ENCODE measurements around the gene DEAF1. TPM values are rescaled to one million over a fixed set of nuclear protein-coding genes. Genes with fewer than 3 reads are reported as not detected.

Gene DEAF1
- total and polyA plus RNA-seq, 7 donors, result 12.5 to 30.0 (median 18.1) TPM

GRCh38 chr11:612201-612960 lies 82.6 kb downstream of the DEAF1 start:
- Histone ChIP-seq H3K9me3 (no peaks in the 10 kb centered on the region), H3K27ac (peak overlapping the region; percentile 93), H3K36me3 (ENCODE audit: insufficient read depth in 1 of 2, low read depth in 1 of 2) (peaks cover 8 to 66% of the 10 kb centered on the region in 2 donors), H3K27me3 (ENCODE audit: insufficient read depth in 3 of 3, low read length in 2 of 3) (no peaks in the 10 kb centered on the region), H3K4me1 (peaks cover 39% of the 10 kb centered on the region), H3K4me3 (peak overlapping the region; percentile 34)
- ATAC-seq (peak; percentile 68 to 73 (median 70)), DNase-seq (peak; percentile 78 to 92)
- peak; percentile 43 for TF ChIP-seq CTCF (IDR thresholded peaks at IDR 0.05)
- intact Hi-C loops (cut with DNase I), result no loop called here
- WGBS, 3 donors, result 34 to 42% (median 34%) methylated on average over 25 to 27 of the region's 27 CpGs

- Histone ChIP-seq H3K4me3 (no peak overlapping the region), H3K9me3 (no peaks in the 10 kb centered on the region), H3K36me3 (ENCODE audit: insufficient read depth in 1 of 2, low read depth in 1 of 2) (peaks cover 9 to 77% of the 10 kb centered on the region in 2 donors), H3K27me3 (ENCODE audit: insufficient read depth in 3 of 3, low read length in 2 of 3) (no peaks in the 10 kb centered on the region), H3K27ac (peak overlapping the region; percentile 93), H3K4me1 (peaks cover 34% of the 10 kb centered on the region)
- no peak for DNase-seq
- no peak for ATAC-seq
- intact Hi-C loops (cut with DNase I), result loop anchor here in 1 of 2 donors (2.0 kb wide), 1 partner anchor 34 kb away; the partner anchor contains the start of gene PHRF1
- 83 to 89% (median 88%) methylated on average over 39 to 49 of the region's 49 CpGs for WGBS, 3 donors
- no peak for TF ChIP-seq CTCF (IDR thresholded peaks at IDR 0.05)
These were observed 83.7 kb downstream of the DEAF1 start for GRCh38 chr11:611001-611996.

- H3K36me3 ChIP-seq (ENCODE audit: insufficient read depth in 1 of 2, low read depth in 1 of 2), result peaks cover 13 to 87% of the 10 kb centered on the region in 2 donors
- H3K27ac ChIP-seq, result no peak overlapping the region
- TF ChIP-seq CTCF (IDR thresholded peaks at IDR 0.05), result no peak
- peaks cover 34% of the 10 kb centered on the region for H3K4me1 ChIP-seq
- no peak overlapping the region for H3K4me3 ChIP-seq
- 92 to 96% (median 93%) methylated on average over 17 to 18 of the region's 18 CpGs for WGBS, 3 donors
- DNase-seq (no peak), ATAC-seq (no peak)
- intact Hi-C loops (cut with DNase I), result loop anchor here in 1 of 2 donors (2.0 kb wide), 1 partner anchor 33 kb away; the partner anchor contains the start of gene PHRF1
- H3K9me3 ChIP-seq, result no peaks in the 10 kb centered on the region
- H3K27me3 ChIP-seq (ENCODE audit: insufficient read depth in 3 of 3, low read length in 2 of 3), result no peaks in the 10 kb centered on the region
These were observed 84.7 kb downstream of the DEAF1 start for GRCh38 chr11:610146-610801.

GRCh38 chr11:609341-609811 lies 85.6 kb downstream of the DEAF1 start:
- peaks cover 26% of the 10 kb centered on the region for H3K4me1 ChIP-seq
- no peak for ATAC-seq

More at GRCh38 chr11:609341-609811, 85.6 kb downstream of the DEAF1 start:
- 90 to 95% (median 94%) methylated on average over 24 to 28 of the region's 28 CpGs for WGBS, 3 donors
- TF ChIP-seq CTCF (IDR thresholded peaks at IDR 0.05), result no peak
- peaks cover 13 to 92% of the 10 kb centered on the region in 2 donors for H3K36me3 ChIP-seq (ENCODE audit: insufficient read depth in 1 of 2, low read depth in 1 of 2)
- no peak overlapping the region for H3K27ac ChIP-seq
- H3K27me3 ChIP-seq (ENCODE audit: insufficient read depth in 3 of 3, low read length in 2 of 3), result no peaks in the 10 kb centered on the region
- H3K4me3 ChIP-seq, result no peak overlapping the region
- intact Hi-C loops (cut with DNase I), result no loop called here
- no peak for DNase-seq
- no peaks in the 10 kb centered on the region for H3K9me3 ChIP-seq
